Muscle of leg (tissue), 11 donors: ENCODE data around the gene KAT6B. TPM values are rescaled to one million over a fixed set of nuclear protein-coding genes. Genes with fewer than 3 reads are reported as not detected.

Experiments used
- DNase-seq: peaks from one replicate; pipeline ENCODE4 v3.0.0; 2013
- H3K27ac ChIP-seq: one replicate; pipeline ENCODE4 v1.5.1; 2013; ENCODE audit warnings: mild to moderate bottlenecking, low read length, control low read depth
- H3K27me3 ChIP-seq: one replicate; pipeline ENCODE4 v1.6.1; 2013; ENCODE audit warnings: low read length; ENCODE audit not compliant: control insufficient read depth, insufficient read depth
- H3K36me3 ChIP-seq: one replicate; pipeline ENCODE4 v1.6.1; 2013; ENCODE audit warnings: low read length; ENCODE audit not compliant: control insufficient read depth, insufficient read depth
- H3K4me1 ChIP-seq: one replicate; pipeline ENCODE4 v1.6.1; 2013; ENCODE audit warnings: low read length; ENCODE audit not compliant: control insufficient read depth, insufficient read depth
- H3K4me3 ChIP-seq: one replicate; pipeline ENCODE4 v1.5.1; 2013; ENCODE audit warnings: low read length, control low read depth
- H3K9me3 ChIP-seq: replicated peaks from 2 replicates; pipeline ENCODE4 v1.6.1; 2013; ENCODE audit warnings: low read depth, low read length; ENCODE audit not compliant: control insufficient read depth
- WGBS: methylation state at CpG from one replicate; pipeline ENCODE4 v1.1.5; 2013; ENCODE audit warnings: missing lambda C conversion rate; ENCODE audit not compliant: insufficient coverage; 5-methylcytosine and 5-hydroxymethylcytosine counted together
- polyA plus RNA-seq, 8 donors: library from polyadenylated mRNA; unstranded; fragments of 120-200 nt; gene quantifications; one replicate each; pipeline versions ENCODE4 v1.2.1 to v1.2.3, GENCODE V29; 2013; ENCODE audit warnings: inconsistent platforms in 1 of 8, low replicate concordance in 1 of 8; ENCODE audit not compliant: insufficient read length in 8 of 8, insufficient read depth in 1 of 8
- total RNA-seq: library from RNA; stranded (reverse); fragments of 120-200 nt; gene quantifications from one replicate; pipeline ENCODE4 v1.2.4, GENCODE V29; 2013

Gene KAT6B
- total and polyA plus RNA-seq, 9 donors = 13.5 to 23.1 (median 17.9) TPM

GRCh38 chr10:75003891-75004290 lies 177.5 kb downstream of the KAT6B start:
- no peak overlapping the region for H3K27ac ChIP-seq
- no peak for DNase-seq
- no peak overlapping the region for H3K4me3 ChIP-seq
- H3K4me1 ChIP-seq = no peaks in the 10 kb centered on the region
- H3K36me3 ChIP-seq = peaks cover 18% of the 10 kb centered on the region
- no peaks in the 10 kb centered on the region for H3K9me3 ChIP-seq
- no CpG with 5 or more reads among the region's 2 CpGs for WGBS
- H3K27me3 ChIP-seq = no peaks in the 10 kb centered on the region

- no CpG with 5 or more reads among the region's 2 CpGs for WGBS
- H3K4me1 ChIP-seq = no peaks in the 10 kb centered on the region
- no peak for DNase-seq
Measured at GRCh38 chr10:75007646-75008045, 181.2 kb downstream of the KAT6B start.

GRCh38 chr10:75008952-75009351 lies 182.6 kb downstream of the KAT6B start:
- no peak overlapping the region for H3K27ac ChIP-seq
- H3K4me3 ChIP-seq = no peak overlapping the region
- H3K36me3 ChIP-seq = peaks cover 9% of the 10 kb centered on the region
- H3K4me1 ChIP-seq = no peaks in the 10 kb centered on the region
- no peaks in the 10 kb centered on the region for H3K9me3 ChIP-seq
- WGBS = no CpG with 5 or more reads among the region's 1 CpG
- no peaks in the 10 kb centered on the region for H3K27me3 ChIP-seq
- DNase-seq = no peak

More at GRCh38 chr10:75007646-75008045, 181.2 kb downstream of the KAT6B start:
- H3K27ac ChIP-seq = no peak overlapping the region
- no peak overlapping the region for H3K4me3 ChIP-seq
- no peaks in the 10 kb centered on the region for H3K27me3 ChIP-seq
- H3K9me3 ChIP-seq = no peaks in the 10 kb centered on the region
- H3K36me3 ChIP-seq = peaks cover 9% of the 10 kb centered on the region

GRCh38 chr10:75009426-75009825 lies 183.0 kb downstream of the KAT6B start:
- H3K27ac ChIP-seq = no peak overlapping the region
- DNase-seq = no peak
- H3K36me3 ChIP-seq = peaks cover 9% of the 10 kb centered on the region
- WGBS = 93% methylated on average over 3 of the region's 5 CpGs
- no peak overlapping the region for H3K4me3 ChIP-seq
- H3K4me1 ChIP-seq = no peaks in the 10 kb centered on the region
- no peaks in the 10 kb centered on the region for H3K27me3 ChIP-seq
- H3K9me3 ChIP-seq = no peaks in the 10 kb centered on the region

GRCh38 chr10:75010373-75010772 lies 184.0 kb downstream of the KAT6B start:
- Histone ChIP-seq H3K9me3 (no peaks in the 10 kb centered on the region), H3K27ac (no peak overlapping the region), H3K4me1 (no peaks in the 10 kb centered on the region), H3K4me3 (no peak overlapping the region), H3K36me3 (peaks cover 9% of the 10 kb centered on the region), H3K27me3 (no peaks in the 10 kb centered on the region)
- whole genome bisulfite sequencing = no CpG with 5 or more reads among the region's 1 CpG
- DNase-seq = no peak

- WGBS = no CpG with 5 or more reads among the region's 1 CpG
- H3K4me1 ChIP-seq = no peaks in the 10 kb centered on the region
- no peak for DNase-seq
- H3K4me3 ChIP-seq = no peak overlapping the region
- no peaks in the 10 kb centered on the region for H3K9me3 ChIP-seq
- H3K27ac ChIP-seq = no peak overlapping the region
- H3K27me3 ChIP-seq = no peaks in the 10 kb centered on the region
- H3K36me3 ChIP-seq = peaks cover 9% of the 10 kb centered on the region
Measured at GRCh38 chr10:75011221-75011620, 184.8 kb downstream of the KAT6B start.

GRCh38 chr10:75012471-75012870 lies 186.1 kb downstream of the KAT6B start:
- Histone ChIP-seq H3K4me3 (no peak overlapping the region), H3K27me3 (no peaks in the 10 kb centered on the region), H3K36me3 (peaks cover 6% of the 10 kb centered on the region), H3K27ac (no peak overlapping the region), H3K9me3 (no peaks in the 10 kb centered on the region), H3K4me1 (no peaks in the 10 kb centered on the region)
- WGBS = 96% methylated on average over 5 of the region's 8 CpGs
- DNase-seq = no peak

- Histone ChIP-seq H3K27ac (no peak overlapping the region), H3K4me3 (no peak overlapping the region), H3K27me3 (no peaks in the 10 kb centered on the region), H3K4me1 (peaks cover 4% of the 10 kb centered on the region), H3K36me3 (peaks cover 6% of the 10 kb centered on the region), H3K9me3 (no peaks in the 10 kb centered on the region)
- no peak for DNase-seq
Measured at GRCh38 chr10:75013007-75013406, 186.6 kb downstream of the KAT6B start.

GRCh38 chr10:75013522-75013921 lies 187.1 kb downstream of the KAT6B start:
- Histone ChIP-seq H3K36me3 (peaks cover 6% of the 10 kb centered on the region), H3K27ac (no peak overlapping the region), H3K9me3 (no peaks in the 10 kb centered on the region), H3K4me1 (peaks cover 9% of the 10 kb centered on the region), H3K27me3 (no peaks in the 10 kb centered on the region), H3K4me3 (no peak overlapping the region)
- no peak for DNase-seq
- WGBS = no CpG with 5 or more reads among the region's 2 CpGs

- H3K27ac ChIP-seq = no peak overlapping the region
- H3K9me3 ChIP-seq = no peaks in the 10 kb centered on the region
- peaks cover 14% of the 10 kb centered on the region for H3K4me1 ChIP-seq
- H3K4me3 ChIP-seq = no peak overlapping the region
- DNase-seq = no peak
- WGBS = 90% methylated on average over 2 of the region's 6 CpGs
- no peaks in the 10 kb centered on the region for H3K27me3 ChIP-seq
- H3K36me3 ChIP-seq = peaks cover 6% of the 10 kb centered on the region
Measured at GRCh38 chr10:75014516-75015230, 188.3 kb downstream of the KAT6B start.

- H3K4me1 ChIP-seq = peaks cover 14% of the 10 kb centered on the region
Measured at GRCh38 chr10:75015442-75015841, 189.0 kb downstream of the KAT6B start.

More at GRCh38 chr10:75015442-75015841, 189.0 kb downstream of the KAT6B start:
- no peak overlapping the region for H3K4me3 ChIP-seq
- H3K9me3 ChIP-seq = no peaks in the 10 kb centered on the region
- peaks cover 7% of the 10 kb centered on the region for H3K36me3 ChIP-seq
- no peak for DNase-seq
- whole genome bisulfite sequencing = 54% methylated on average over 3 of the region's 5 CpGs
- no peaks in the 10 kb centered on the region for H3K27me3 ChIP-seq
- no peak overlapping the region for H3K27ac ChIP-seq
